Hypothalamus (tissue), 51 donors: ENCODE measurements around the gene LSM3.

Experiments used
- DNase-seq, 51 donors: peaks; one replicate each; lab custom pipeline; 2025; lab: John Stamatoyannopoulos, UW

Gene LSM3

DNA sequence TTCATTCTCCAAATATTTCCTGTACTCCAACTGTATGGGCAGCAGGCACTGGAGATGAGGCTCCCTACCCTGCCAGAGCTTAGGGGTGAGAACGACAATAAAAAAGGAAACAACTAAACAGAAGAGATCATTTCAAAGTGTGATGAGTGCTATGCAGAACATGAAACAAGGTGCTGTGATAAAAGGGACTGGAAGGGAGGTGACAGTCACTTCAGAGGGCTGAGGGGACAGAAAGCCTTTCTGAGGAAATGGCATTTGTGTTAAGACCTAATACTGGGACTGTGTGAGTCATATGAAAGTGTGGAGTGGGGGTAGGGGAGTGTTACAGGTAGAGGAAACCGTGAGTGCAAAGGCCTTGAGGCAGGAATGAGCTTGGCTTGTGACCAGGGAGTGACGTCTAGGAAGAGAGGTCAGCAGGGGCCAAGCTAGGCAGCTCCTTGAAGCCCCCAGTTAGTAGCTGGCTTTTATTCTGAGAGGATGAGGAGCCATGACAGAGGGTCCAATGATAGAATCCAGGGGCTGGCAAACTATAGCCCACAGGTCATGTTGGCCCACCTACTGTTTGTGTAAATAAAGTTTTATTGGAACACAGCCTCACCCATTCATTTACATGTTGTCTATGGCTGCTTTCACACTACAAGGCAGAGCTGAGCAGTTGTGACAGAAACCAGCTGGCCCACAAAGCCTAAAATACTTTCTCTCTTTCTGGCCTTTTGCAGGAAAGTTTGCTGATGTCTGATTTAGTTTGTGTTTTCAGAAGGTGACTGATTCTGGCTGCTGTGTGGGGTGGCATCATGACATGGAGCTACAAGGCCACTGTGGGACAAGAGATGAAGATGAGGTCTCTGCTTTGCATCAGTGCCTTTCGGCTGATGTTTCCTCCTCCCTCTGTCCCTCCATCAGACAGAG lies 56.6 kb downstream of the LSM3 start:
- no peak for DNase-seq

DNA sequence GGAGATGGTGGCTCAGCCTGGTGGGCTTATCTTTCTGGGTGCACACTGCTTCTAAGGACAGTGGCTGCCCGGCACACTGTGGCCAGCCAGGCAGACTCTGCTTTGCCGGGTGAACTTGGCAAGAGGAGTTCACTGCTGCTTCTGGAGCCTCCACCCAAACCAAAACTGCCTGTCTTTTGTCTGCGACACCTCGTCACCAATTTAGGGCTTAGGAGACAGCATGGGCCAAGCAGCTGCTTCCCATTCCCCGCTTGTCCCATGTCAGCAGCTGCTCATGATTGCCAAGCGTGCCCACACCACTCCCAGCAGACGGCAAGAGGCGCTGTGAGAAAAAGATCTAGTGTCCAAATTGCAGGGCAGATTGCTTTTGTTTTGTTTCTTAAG lies 57.3 kb downstream of the LSM3 start:
- no peak for DNase-seq

DNA sequence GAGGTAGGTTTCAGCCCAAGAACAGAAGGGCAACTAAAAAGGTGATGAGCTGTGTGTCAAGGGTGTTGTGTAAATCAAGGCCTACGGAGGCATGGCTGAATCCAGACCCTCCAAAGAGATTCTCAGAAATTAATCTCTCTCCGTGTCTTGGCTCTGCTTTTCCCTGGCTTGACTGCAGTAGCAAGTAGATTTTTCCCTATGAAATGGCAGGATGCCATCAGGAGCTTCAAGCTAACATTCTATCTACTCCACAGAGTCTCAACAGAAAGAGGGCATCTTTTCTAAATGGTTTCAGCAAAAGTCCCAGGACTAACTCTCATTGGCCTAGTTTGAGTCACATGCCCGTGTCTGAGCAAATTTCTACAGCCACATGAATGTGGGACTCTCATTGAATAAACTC lies 58.3 kb downstream of the LSM3 start:
- DNase-seq = no peak

DNA sequence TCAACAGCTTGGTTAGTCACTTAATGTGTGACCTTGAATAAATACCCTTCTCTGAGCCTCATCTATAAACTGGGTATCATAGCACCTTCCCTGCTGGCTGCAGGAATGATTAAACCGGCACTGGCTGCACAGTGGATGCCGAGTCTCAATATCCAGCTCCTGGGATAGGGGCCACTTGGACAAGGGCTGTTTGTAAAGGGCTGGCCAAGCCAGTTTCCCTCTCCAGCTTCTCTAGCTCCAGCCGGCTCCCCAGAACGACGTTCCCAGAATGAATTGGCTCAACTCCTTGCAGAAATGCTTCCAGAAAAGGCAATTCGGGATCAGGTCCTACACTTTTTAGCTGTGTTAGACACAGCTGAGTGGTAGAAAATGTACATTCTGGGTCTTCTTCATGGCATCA lies 58.8 kb downstream of the LSM3 start:
- DNase-seq = no peak

DNA sequence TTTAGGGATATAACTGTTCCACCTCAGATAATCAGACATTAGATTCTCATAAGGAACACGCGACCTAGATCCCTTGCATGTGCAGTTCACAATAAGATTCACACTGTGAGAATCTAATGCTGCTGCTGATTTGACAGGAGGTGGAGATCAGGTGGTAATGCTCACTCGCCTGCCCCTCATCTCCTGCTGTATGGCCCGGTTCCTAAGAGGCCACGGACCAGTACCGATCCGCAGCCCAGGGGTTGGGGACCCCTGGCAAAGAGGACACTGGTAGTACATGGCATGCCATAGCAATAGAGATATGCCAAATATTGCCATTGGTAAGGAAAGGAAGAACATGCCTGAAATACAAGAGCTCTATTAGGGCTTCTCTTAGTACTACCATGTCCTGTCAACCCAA lies 59.7 kb downstream of the LSM3 start:
- no peak for DNase-seq

DNA sequence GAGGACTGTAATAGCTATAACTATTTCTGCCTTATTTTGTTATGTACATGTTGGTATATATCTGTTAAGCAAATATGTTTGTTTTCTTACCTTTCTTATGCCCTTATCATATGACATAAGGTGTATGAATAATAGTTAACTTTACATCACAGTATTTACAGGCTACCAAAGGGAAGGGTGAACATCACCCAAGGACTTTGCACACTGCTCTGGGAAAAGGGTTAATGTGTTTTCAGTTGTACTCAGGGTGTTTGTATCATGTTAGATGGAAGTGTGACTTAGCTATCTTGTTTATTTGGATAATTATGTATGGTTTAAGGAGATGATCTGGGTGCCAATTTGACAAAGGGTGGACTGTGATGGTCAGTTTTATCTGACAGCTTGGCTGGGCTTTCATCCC lies 60.3 kb downstream of the LSM3 start:
- no peak for DNase-seq

DNA sequence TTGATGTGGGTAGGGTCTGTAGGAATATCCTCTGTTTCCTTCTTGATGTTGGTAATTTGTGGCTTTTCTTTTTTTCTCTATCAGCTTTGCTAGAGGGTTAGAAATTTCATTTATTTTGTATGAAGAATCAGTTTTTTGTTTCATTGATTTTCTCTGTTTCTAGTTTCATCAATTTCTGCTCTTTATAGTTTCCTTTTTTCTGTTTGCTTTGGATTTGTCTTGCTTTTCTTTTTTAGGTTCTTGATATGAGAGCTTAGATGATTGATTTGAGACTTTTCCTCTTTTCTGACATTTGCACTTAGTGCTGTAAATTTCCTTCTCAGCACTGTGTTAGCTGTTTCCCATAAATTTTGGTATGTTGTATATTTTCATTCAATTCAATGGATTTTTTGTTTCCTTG lies 61.3 kb downstream of the LSM3 start:
- DNase-seq = no peak

DNA sequence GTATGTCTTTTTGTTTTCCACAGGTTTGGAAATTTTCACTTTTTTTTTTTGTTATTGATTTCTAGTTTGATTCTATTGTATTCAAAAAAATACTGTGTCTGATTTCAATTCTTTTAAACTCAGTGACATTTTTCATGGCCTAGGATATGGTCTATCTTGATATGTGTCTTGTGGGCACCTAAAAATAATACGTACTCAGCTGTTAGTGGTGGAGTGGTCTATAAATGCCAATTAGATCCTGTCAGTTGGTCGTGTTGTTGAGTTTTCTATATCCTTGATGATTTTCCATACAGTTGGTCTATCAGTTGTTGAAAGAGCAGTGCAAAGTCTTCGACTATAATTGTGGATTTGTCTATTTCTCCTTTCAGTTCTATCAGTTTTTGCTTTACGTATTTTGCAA lies 61.7 kb downstream of the LSM3 start:
- DNase-seq = no peak

DNA sequence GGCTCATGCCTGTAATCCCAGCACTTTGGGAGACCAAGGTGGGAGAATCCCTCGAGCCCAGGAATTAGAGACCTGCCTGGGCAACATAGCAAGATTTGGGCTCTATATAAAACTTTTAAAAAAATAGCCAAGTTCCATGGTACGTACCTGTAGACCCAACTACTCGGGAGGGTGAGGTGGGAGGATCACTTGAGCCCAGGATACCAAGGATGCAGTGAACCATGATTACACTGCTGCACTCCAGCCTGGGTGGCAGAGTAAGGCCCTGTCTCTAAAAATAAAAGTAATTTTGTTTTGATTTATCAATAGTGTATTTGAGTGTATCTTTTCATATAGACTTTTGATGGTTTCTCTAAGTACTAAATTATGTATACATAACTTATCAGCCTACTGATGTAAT lies 63.1 kb downstream of the LSM3 start:
- DNase-seq = no peak

DNA sequence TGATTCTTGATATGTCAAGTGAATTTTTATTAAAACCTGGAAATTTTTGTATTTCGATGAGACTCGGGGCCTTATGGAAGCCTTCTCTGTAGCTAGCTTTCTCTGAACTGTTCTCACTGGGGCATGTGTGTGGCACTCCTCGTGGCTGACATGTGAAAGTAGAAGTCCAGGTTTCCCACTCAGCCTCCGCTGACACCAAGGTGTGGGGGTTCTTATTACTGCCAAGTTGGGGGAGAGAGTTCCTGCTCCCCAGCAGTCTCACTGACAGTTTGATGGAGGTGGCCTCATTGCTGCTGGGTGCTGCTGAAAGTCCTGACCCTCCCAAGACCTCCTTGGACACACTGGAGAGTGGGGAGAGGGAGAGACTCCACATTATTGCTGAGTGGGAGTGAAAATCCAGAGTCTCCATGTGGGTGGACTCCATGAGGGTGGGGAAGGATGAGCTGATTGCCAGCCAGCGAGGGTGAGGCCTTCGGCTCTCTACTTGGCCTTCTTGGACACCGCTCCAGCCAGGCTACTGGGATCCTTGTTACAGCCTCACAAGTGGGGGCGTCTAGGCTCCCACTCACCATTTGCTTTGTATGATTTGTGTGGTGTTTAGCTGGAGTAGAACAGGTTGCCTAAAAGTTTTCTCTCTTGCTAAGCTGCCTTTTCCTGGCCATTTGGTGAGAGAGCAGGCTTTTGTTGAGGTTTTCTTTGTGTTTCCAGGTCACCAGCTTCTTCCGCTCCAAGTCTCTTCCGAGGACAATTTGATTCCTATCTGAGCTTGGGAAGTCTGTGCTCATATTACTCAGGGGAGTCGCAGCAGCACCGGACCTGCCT lies 64.1 kb downstream of the LSM3 start:
- DNase-seq = no peak

DNA sequence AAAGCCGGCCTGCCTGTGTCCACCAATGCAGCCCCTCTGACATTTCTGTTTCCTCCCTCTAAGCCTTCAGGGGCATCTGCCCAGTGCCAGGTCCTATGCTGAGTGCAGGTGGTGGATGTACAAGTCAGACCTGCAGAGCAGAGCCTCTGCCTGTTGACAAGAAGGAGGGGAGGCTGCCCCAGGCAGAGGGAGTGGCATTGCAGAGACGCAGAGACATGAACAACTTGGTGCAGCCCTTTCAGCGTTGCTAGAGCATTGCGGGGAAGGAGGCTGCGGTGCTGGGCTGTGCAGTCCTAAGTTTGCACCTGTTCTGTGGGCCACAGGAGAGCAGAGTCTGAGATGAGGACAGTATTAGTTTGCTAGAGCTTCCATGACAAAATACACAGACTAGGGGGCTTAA lies 65.2 kb downstream of the LSM3 start:
- no peak for DNase-seq

DNA sequence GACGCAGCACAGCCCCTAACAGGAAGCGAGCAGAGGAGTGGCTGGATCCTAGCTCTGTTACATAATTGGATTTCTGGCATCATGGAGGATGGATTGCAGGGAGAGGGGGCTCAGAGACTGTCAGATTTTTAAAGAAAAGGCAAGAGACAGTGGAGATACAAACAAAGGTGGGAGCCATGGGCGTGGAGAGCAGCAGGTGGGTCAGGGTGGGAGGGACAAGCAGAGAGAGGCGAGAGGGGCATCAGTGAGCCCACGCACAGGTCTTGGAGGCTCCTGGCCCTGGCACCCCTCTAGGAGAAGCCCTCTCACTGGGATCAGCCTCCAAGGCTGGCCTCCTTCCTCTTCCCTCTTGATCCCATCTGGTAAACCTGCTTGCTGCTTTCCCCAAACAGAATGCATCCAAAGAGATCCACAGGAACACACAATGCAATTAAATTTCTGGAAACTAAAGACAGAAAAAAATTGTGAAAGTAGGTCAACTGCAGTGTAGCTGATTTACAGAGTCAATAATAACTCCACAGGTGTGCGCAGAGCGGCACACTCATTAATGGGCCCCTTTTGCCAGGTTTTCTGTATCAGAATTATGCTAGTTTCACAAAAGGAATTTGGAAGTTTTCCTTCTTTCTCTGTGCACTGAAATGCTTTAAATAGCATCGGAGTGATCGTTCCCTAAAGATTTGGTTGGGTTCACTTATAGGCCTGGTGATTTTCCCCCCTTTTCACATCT lies 66.1 kb downstream of the LSM3 start:
- DNase-seq = no peak

DNA sequence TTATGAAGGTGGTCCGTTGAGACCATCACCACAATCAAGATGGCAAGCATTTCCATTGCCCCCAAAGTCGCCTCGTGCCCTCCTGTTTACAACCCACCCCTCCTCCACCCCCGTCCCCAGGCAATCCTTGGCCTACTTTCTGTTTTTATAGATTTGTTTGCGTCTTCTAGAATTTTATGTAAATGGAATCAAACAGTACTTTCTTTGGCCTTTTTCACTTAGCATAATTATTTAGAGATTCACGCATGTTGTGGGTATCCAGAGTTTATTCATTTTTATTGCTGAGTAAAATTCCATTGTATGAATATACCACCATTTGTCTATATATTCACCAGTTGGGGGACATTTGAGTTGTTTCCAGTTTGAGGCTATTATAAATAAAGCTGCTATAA lies 66.6 kb downstream of the LSM3 start:
- DNase-seq = no peak

DNA sequence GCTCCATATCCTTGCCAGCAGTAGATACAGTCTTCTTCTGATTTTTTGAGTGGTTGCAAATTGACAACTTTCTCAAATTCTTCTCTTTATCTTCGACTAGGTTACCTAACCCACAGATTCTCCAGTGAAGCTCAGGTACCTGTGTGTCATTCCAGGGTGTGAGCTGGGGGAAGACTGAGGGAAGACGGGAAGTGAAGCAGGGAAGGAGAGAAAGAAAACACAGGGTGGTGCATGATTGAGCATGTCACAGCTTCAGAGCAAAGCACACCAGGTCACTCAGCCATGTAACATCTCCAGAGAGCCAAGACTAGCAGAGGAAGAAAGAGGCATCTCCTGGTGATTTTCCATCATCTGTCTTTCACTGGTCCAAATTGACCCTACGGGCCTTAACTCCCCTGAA lies 67.2 kb downstream of the LSM3 start:
- DNase-seq = no peak

DNA sequence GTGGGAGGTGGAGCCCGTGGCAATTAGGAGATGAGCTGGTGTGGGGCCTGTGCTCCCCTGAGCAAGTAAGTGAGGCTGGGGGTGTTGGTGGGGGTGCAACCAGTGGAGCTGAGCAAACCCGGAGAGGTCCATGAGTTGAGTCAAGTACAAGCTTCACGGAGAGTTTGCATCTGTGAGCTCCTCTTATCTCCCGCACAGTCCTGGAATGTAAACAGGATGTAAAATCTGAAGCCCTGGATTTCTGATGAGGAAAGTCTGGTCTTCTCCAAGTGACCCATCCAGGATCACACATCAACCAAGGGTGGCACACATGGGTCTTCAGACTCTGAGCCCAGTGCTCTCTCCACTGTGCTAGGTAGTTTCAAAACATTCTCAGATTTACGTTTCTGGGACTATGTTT lies 67.8 kb downstream of the LSM3 start:
- DNase-seq = no peak

DNA sequence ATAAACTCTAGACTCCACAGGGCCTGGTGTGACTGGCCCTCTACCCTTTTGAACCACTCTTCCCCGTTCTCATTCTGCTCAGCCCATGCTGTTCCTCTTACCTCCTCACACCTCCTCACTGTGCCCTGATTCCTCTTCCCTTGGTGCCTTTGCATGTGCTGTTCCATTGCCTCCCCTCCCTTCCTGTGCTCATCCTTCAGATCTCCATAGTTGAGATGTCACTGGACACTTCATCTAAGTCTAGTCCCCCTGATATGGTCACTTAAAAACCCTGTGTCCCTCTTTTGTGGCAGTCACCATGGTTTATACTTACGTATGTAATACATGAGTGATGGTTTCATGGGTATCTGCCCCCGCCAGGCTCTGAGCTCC lies 69.8 kb downstream of the LSM3 start:
- peak in 1 of 51 donors; percentile 17 for DNase-seq

DNA sequence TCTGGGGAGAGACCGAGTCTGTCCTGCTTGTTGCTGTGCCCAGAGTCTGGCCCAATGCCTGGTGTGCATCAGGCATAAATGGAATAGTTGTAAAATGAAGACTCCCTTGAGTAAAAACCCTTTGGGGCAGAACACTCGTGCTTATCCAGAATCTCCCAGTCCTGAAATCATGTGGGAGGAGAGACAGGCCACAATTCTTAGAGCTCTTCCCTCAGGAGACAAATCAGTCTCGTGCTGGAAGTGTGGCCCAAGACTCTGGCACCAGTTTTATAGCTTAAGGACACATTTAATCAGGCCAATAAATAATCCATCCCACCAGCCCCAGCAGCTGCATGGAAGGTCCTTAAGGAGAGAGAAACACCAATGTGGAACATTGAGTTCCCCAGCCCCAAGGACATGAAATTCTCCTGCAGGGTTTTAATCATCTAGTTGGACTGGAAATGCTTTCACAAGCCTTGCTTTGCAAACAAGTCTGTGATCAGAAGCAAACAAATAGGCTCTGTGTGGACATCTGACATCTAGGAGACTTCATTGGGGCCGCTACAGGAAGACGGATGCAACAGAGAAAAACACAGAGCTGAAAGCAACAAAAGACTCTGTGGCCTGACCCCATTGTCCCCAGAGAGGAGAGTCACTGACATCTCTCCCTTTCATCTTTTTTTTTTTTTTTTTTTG lies 70.4 kb downstream of the LSM3 start:
- peak in 22 of 51 donors; percentile 1 to 55 (median 26) for DNase-seq
